HepG2 (cell line): ENCODE results near the gene IL27RA. TPM values are rescaled to one million over a fixed set of nuclear protein-coding genes. Genes with fewer than 3 reads are reported as not detected.

Source experiments
- AGO2 ChIP-seq: fragments of 200-400 bp; formaldehyde crosslinking; optimal IDR thresholded peaks from 2 replicates; pipeline ENCODE3; 2017; ENCODE audit warnings: mild to moderate bottlenecking, low read depth, low read length, moderate library complexity
- CHD4 ChIP-seq: fragments of 200-600 bp; sonication (generic); IDR thresholded peaks from 2 replicates; pipeline ENCODE4 v1.7.0; 2017; ENCODE audit warnings: mild to moderate bottlenecking, low read length, borderline replicate concordance
- FOXA3 ChIP-seq: IDR thresholded peaks from 2 replicates; pipeline ENCODE4 v1.6.1; 2016; ENCODE audit warnings: missing genetic modification reagents, missing compliant biosample characterization
- GPN1 ChIP-seq: sonication (generic); formaldehyde crosslinking; IDR thresholded peaks from 2 replicates; pipeline ENCODE4 v1.5.1; 2020; ENCODE audit warnings: missing genetic modification reagents, borderline replicate concordance
- IRF1 ChIP-seq: sonication (generic); formaldehyde crosslinking; IDR thresholded peaks from 2 replicates; pipeline ENCODE4 v1.4.0; 2020; ENCODE audit warnings: low read depth, mild to moderate bottlenecking, missing genetic modification reagents
- NFYC ChIP-seq: IDR thresholded peaks from 2 replicates; pipeline ENCODE4 v1.6.1; 2016; ENCODE audit warnings: missing genetic modification reagents, missing compliant biosample characterization
- RORA ChIP-seq: sonication (generic); formaldehyde crosslinking; IDR thresholded peaks from 2 replicates; pipeline ENCODE4 v1.5.0; 2020; ENCODE audit warnings: mild to moderate bottlenecking, missing genetic modification reagents, moderate library complexity
- SP5 ChIP-seq: IDR thresholded peaks from 2 replicates; pipeline ENCODE4 v1.6.1; 2016; ENCODE audit warnings: low read depth, borderline replicate concordance
- ZBTB1 ChIP-seq: sonication (generic); formaldehyde crosslinking; IDR thresholded peaks from 2 replicates; pipeline ENCODE4 v1.4.0; 2020; ENCODE audit warnings: missing genetic modification reagents, borderline replicate concordance
- ZNF354B ChIP-seq: sonication (generic); formaldehyde crosslinking; IDR thresholded peaks from 2 replicates; pipeline ENCODE4 v1.8.0; 2022; ENCODE audit warnings: mild to moderate bottlenecking, missing genetic modification reagents
- ZNF773 ChIP-seq: sonication (generic); formaldehyde crosslinking; IDR thresholded peaks from 2 replicates; pipeline ENCODE4 v1.4.0; 2020; ENCODE audit warnings: missing genetic modification reagents, borderline replicate concordance
- ZSCAN12 ChIP-seq: sonication (generic); formaldehyde crosslinking; IDR thresholded peaks from 2 replicates; pipeline ENCODE4 v1.9.0; 2021; ENCODE audit warnings: mild to moderate bottlenecking, missing genetic modification reagents
- polyA plus RNA-seq, 8 experiments: library from polyadenylated mRNA; depleted of rRNA in 3 of 8; stranded (reverse) in 7 of 8; unstranded in 1 of 8; fragments of >200 nt; fragmentation: Illumina TruSeq in 4 of 8; extraction: Trizol in 4 of 8; gene quantifications; 2 replicates each; pipeline versions ENCODE4 v1.2.1 to v1.2.3, GENCODE V29; 2011 to 2016; ENCODE audit warnings: low read depth in 4 of 8, missing spikeins in 1 of 8, mixed read lengths in 1 of 8; ENCODE audit not compliant: insufficient read depth in 1 of 8
- total RNA-seq, 5 experiments: library from RNA; depleted of rRNA; stranded (reverse); fragments of >200 nt; fragmentation: Illumina TruSeq; extraction: Trizol; gene quantifications; 2 replicates each; pipeline ENCODE4 v1.2.3, GENCODE V29; 2016; ENCODE audit warnings: low read depth in 1 of 5
- TF ChIP-seq, protein P1 (sequence below), 2 experiments: sonication (generic) in 1 of 2; formaldehyde crosslinking in 1 of 2; IDR thresholded peaks; 2 replicates each; pipeline versions ENCODE4 v1.4.0 to v1.6.1; 2016 to 2020; ENCODE audit warnings: borderline replicate concordance in 1 of 2, low read depth in 1 of 2, mild to moderate bottlenecking in 1 of 2, missing genetic modification reagents in 1 of 2
- TF ChIP-seq, protein P2 (sequence below): sonication (generic); formaldehyde crosslinking; IDR thresholded peaks from 2 replicates; pipeline ENCODE4 v1.4.0; 2020; ENCODE audit warnings: mild to moderate bottlenecking, missing genetic modification reagents
- TF ChIP-seq, protein P3 (sequence below): sonication (generic); formaldehyde crosslinking; IDR thresholded peaks from 2 replicates; pipeline ENCODE4 v1.4.0; 2020; ENCODE audit warnings: missing genetic modification reagents, mild to moderate bottlenecking, borderline replicate concordance
- TF ChIP-seq, protein P4 (sequence below): sonication (generic); formaldehyde crosslinking; IDR thresholded peaks from 2 replicates; pipeline ENCODE4 v1.4.0; 2020; ENCODE audit warnings: missing genetic modification reagents

IL27RA gene
- total and polyA plus RNA-seq, 2 of the 13 experiments (the other 11 are each of a cell fraction or from before 2014, with no cell fraction given) = 3.5 to 8.1 TPM

- TF ChIP-seq, protein P1, sequence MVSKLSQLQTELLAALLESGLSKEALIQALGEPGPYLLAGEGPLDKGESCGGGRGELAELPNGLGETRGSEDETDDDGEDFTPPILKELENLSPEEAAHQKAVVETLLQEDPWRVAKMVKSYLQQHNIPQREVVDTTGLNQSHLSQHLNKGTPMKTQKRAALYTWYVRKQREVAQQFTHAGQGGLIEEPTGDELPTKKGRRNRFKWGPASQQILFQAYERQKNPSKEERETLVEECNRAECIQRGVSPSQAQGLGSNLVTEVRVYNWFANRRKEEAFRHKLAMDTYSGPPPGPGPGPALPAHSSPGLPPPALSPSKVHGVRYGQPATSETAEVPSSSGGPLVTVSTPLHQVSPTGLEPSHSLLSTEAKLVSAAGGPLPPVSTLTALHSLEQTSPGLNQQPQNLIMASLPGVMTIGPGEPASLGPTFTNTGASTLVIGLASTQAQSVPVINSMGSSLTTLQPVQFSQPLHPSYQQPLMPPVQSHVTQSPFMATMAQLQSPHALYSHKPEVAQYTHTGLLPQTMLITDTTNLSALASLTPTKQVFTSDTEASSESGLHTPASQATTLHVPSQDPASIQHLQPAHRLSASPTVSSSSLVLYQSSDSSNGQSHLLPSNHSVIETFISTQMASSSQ (IDR thresholded peaks at IDR 0.05; ENCODE audit: low read depth) = peak; percentile 27; the same call in 1 of the 2 replicates
- TF ChIP-seq, protein P1 (CRISPR knock-in tag; IDR thresholded peaks at IDR 0.05; ENCODE audit: borderline replicate concordance) = no peak
- TF ChIP-seq, protein P2, sequence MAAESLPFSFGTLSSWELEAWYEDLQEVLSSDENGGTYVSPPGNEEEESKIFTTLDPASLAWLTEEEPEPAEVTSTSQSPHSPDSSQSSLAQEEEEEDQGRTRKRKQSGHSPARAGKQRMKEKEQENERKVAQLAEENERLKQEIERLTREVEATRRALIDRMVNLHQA (CRISPR knock-in tag) = no peak
- TF ChIP-seq RORA (no peak), GPN1 (CRISPR knock-in tag) (no peak), FOXA3 (CRISPR knock-in tag) (no peak), IRF1 (CRISPR knock-in tag) (no peak), ZNF773 (no peak), SP5 (CRISPR knock-in tag) (0 out of 2 replicates have a peak, but pooled peaks have one; percentile 5), AGO2 (no peak), NFYC (CRISPR knock-in tag) (peak; percentile 97), CHD4 (no peak), ZNF354B (CRISPR knock-in tag) (no peak), ZBTB1 (CRISPR knock-in tag) (no peak), ZSCAN12 (no peak)
- TF ChIP-seq, protein P3, sequence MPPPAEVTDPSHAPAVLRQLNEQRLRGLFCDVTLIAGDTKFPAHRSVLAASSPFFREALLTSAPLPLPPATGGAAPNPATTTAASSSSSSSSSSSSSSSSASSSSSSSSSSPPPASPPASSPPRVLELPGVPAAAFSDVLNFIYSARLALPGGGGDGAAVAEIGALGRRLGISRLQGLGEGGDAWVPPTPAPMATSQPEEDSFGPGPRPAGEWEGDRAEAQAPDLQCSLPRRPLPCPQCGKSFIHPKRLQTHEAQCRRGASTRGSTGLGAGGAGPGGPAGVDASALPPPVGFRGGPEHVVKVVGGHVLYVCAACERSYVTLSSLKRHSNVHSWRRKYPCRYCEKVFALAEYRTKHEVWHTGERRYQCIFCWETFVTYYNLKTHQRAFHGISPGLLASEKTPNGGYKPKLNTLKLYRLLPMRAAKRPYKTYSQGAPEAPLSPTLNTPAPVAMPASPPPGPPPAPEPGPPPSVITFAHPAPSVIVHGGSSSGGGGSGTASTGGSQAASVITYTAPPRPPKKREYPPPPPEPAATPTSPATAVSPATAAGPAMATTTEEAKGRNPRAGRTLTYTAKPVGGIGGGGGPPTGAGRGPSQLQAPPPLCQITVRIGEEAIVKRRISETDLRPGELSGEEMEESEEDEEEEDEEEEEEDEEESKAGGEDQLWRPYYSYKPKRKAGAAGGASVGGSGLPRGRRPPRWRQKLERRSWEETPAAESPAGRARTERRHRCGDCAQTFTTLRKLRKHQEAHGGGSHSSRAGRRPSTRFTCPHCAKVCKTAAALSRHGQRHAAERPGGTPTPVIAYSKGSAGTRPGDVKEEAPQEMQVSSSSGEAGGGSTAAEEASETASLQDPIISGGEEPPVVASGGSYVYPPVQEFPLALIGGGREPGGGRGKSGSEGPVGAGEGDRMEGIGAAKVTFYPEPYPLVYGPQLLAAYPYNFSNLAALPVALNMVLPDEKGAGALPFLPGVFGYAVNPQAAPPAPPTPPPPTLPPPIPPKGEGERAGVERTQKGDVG = no peak
- TF ChIP-seq, protein P4, sequence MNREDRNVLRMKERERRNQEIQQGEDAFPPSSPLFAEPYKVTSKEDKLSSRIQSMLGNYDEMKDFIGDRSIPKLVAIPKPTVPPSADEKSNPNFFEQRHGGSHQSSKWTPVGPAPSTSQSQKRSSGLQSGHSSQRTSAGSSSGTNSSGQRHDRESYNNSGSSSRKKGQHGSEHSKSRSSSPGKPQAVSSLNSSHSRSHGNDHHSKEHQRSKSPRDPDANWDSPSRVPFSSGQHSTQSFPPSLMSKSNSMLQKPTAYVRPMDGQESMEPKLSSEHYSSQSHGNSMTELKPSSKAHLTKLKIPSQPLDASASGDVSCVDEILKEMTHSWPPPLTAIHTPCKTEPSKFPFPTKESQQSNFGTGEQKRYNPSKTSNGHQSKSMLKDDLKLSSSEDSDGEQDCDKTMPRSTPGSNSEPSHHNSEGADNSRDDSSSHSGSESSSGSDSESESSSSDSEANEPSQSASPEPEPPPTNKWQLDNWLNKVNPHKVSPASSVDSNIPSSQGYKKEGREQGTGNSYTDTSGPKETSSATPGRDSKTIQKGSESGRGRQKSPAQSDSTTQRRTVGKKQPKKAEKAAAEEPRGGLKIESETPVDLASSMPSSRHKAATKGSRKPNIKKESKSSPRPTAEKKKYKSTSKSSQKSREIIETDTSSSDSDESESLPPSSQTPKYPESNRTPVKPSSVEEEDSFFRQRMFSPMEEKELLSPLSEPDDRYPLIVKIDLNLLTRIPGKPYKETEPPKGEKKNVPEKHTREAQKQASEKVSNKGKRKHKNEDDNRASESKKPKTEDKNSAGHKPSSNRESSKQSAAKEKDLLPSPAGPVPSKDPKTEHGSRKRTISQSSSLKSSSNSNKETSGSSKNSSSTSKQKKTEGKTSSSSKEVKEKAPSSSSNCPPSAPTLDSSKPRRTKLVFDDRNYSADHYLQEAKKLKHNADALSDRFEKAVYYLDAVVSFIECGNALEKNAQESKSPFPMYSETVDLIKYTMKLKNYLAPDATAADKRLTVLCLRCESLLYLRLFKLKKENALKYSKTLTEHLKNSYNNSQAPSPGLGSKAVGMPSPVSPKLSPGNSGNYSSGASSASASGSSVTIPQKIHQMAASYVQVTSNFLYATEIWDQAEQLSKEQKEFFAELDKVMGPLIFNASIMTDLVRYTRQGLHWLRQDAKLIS = no peak
Measured at GRCh38 chr19:14006085-14006765, 25.3 kb upstream of the IL27RA start, which contains the start of gene RFX1 (continued).
